Liver (tissue), 9 donors: Measurements from ENCODE around the gene COMMD1. TPM values are rescaled to one million over a fixed set of nuclear protein-coding genes. Genes with fewer than 3 reads are reported as not detected.

Experiments used
- DNase-seq: peaks from one replicate; pipeline ENCODE4 v3.0.0-alpha.2; 2017; ENCODE audit warnings: low spot score
- H3K27ac ChIP-seq, 2 donors: one replicate each; pipeline ENCODE4 v1.7.0; 2013; ENCODE audit warnings: inconsistent platforms in 2 of 2, low read length in 2 of 2, control low read depth in 1 of 2, low read depth in 1 of 2, mild to moderate bottlenecking in 1 of 2
- H3K27me3 ChIP-seq, 4 donors: one replicate each; pipeline versions ENCODE4 v1.6.1 to v1.7.0; 2013; ENCODE audit warnings: low read length in 3 of 4, inconsistent platforms in 1 of 4, mild to moderate bottlenecking in 1 of 4, moderate library complexity in 1 of 4; ENCODE audit not compliant: control insufficient read depth in 4 of 4, insufficient read depth in 4 of 4
- H3K36me3 ChIP-seq, 4 donors: one replicate each; pipeline versions ENCODE4 v1.6.1 to v1.7.0; 2013; ENCODE audit warnings: low read length in 3 of 4, mild to moderate bottlenecking in 3 of 4, low read depth in 1 of 4, moderate library complexity in 1 of 4; ENCODE audit not compliant: control insufficient read depth in 4 of 4, insufficient read depth in 3 of 4
- H3K4me1 ChIP-seq, 4 donors: one replicate each; pipeline versions ENCODE4 v1.6.1 to v1.7.0; 2013; ENCODE audit warnings: low read length in 3 of 4, mild to moderate bottlenecking in 3 of 4, moderate library complexity in 1 of 4; ENCODE audit not compliant: control insufficient read depth in 4 of 4, insufficient read depth in 4 of 4
- H3K4me3 ChIP-seq, 3 donors: one replicate each; pipeline versions ENCODE4 v1.6.1 to v1.7.0; 2013; ENCODE audit warnings: low read length in 3 of 3, control low read depth in 1 of 3, low read depth in 1 of 3, mild to moderate bottlenecking in 1 of 3
- H3K9ac ChIP-seq, 2 donors: one replicate each; pipeline ENCODE4 v1.7.0; 2013; ENCODE audit warnings: low read length in 2 of 2, mild to moderate bottlenecking in 2 of 2, moderate library complexity in 2 of 2, control low read depth in 1 of 2, low read depth in 1 of 2
- H3K9me3 ChIP-seq, 4 donors: one replicate each; pipeline versions ENCODE4 v1.6.1 to v1.7.0; 2013; ENCODE audit warnings: low read length in 3 of 4; ENCODE audit not compliant: control insufficient read depth in 4 of 4
- ATF3 ChIP-seq: IDR thresholded peaks from 2 replicates; pipeline ENCODE4 v1.6.1; 2016; ENCODE audit warnings: antibody characterized with exemption
- CTCF ChIP-seq: fragments of 150-350 bp; IDR thresholded peaks from 2 replicates; pipeline ENCODE4 v1.5.1; 2017; ENCODE audit warnings: improper control_type of control experiment, low read depth, low read length; ENCODE audit not compliant: missing input control
- EGR1 ChIP-seq, 2 donors: IDR thresholded peaks; 2 replicates each; pipeline ENCODE4 v1.6.1; 2016 to 2018; ENCODE audit warnings: antibody characterized with exemption in 2 of 2, low read depth in 2 of 2
- FOXA1 ChIP-seq: IDR thresholded peaks from 2 replicates; pipeline ENCODE4 v1.6.1; 2016; ENCODE audit warnings: antibody characterized with exemption
- FOXA2 ChIP-seq: IDR thresholded peaks from 2 replicates; pipeline ENCODE4 v1.6.1; 2016; ENCODE audit warnings: antibody characterized with exemption
- GABPA ChIP-seq, 2 donors: IDR thresholded peaks in 1 of 2; conservative IDR thresholded peaks in 1 of 2; 2 replicates each; pipeline ENCODE4 v1.6.1; 2016; ENCODE audit warnings: antibody characterized with exemption in 2 of 2, mild to moderate bottlenecking in 1 of 2, moderate library complexity in 1 of 2
- HNF4A ChIP-seq, 2 donors: conservative IDR thresholded peaks; 2 replicates each; pipeline ENCODE4 v1.6.1; 2016; ENCODE audit warnings: antibody characterized with exemption in 2 of 2, mild to moderate bottlenecking in 2 of 2
- HNF4G ChIP-seq: IDR thresholded peaks from 2 replicates; pipeline ENCODE4 v1.6.1; 2016; ENCODE audit warnings: antibody characterized with exemption
- JUND ChIP-seq, 2 donors: IDR thresholded peaks; 2 replicates each; pipeline ENCODE4 v1.6.1; 2016; ENCODE audit warnings: antibody characterized with exemption in 2 of 2
- MAX ChIP-seq: IDR thresholded peaks from 2 replicates; pipeline ENCODE4 v1.6.1; 2016; ENCODE audit warnings: antibody characterized with exemption
- RXRA ChIP-seq, 2 donors: IDR thresholded peaks; 2 replicates each; pipeline ENCODE4 v1.6.1; 2017 to 2018; ENCODE audit warnings: antibody characterized with exemption in 2 of 2, mild to moderate bottlenecking in 1 of 2
- TAF1 ChIP-seq: conservative IDR thresholded peaks from 2 replicates; pipeline ENCODE4 v1.6.1; 2016; ENCODE audit warnings: antibody characterized with exemption, mild to moderate bottlenecking
- ZBTB33 ChIP-seq: IDR thresholded peaks from 2 replicates; pipeline ENCODE4 v1.6.1; 2016; ENCODE audit warnings: antibody characterized with exemption
- WGBS: extraction: QIAGEN DNeasy Blood & Tissue Kit; methylation state at CpG from one replicate; pipeline ENCODE4 v1.1.7; 2013; 5-methylcytosine and 5-hydroxymethylcytosine counted together
- polyA plus RNA-seq, 2 donors: library from polyadenylated mRNA; stranded (reverse) in 1 of 2; unstranded in 1 of 2; fragments of 200-250 nt in 1 of 2; fragments of >200 nt in 1 of 2; fragmentation: Nextera tagmentation in 1 of 2; extraction: Ambion mirVana in 1 of 2; gene quantifications; one replicate each; pipeline versions ENCODE4 v1.2.1 to v1.2.3, GENCODE V29; 2013 to 2015
- total RNA-seq, 2 donors: library from RNA; depleted of rRNA; stranded (reverse); fragments of >200 nt; gene quantifications; one replicate each; pipeline ENCODE4 v1.2.3, GENCODE V29; 2014
- donor health status: healthy.
- donor health status: healthy.
- donor health status: healthy.
- donor health status: healthy.
- donor health status: healthy.

Gene COMMD1
- total and polyA plus RNA-seq, 4 donors: 17.4 to 47.9 (median 20.7) TPM

- no peak overlapping the region for H3K27ac ChIP-seq
- H3K4me1 ChIP-seq: no peaks in the 10 kb centered on the region
- no peaks in the 10 kb centered on the region for H3K27me3 ChIP-seq
- DNase-seq: no peak
- TF ChIP-seq FOXA2 (no peak), GABPA (IDR thresholded peaks at IDR 0.05 in 1 of 2, conservative IDR thresholded peaks at IDR 0.05 in 1 of 2) (no peak), HNF4G (no peak), MAX (no peak), TAF1 (no peak), RXRA (IDR thresholded peaks at IDR 0.05) (no peak), EGR1 (IDR thresholded peaks at IDR 0.05; ENCODE audit: low read depth in 2 of 2) (no peak), FOXA1 (no peak), JUND (IDR thresholded peaks at IDR 0.05) (no peak), CTCF (no peak), ATF3 (no peak), ZBTB33 (no peak)
- no peak overlapping the region for H3K4me3 ChIP-seq
- H3K9me3 ChIP-seq: no peaks in the 10 kb centered on the region
- H3K36me3 ChIP-seq: no peaks in the 10 kb centered on the region
- no peak overlapping the region for H3K9ac ChIP-seq
Observed at GRCh38 chr2:62065243-62065642, 159.8 kb downstream of the COMMD1 start.

- 95% methylated on average over 6 of the region's 6 CpGs for WGBS
- TF ChIP-seq HNF4A (conservative IDR thresholded peaks at IDR 0.05): no peak
- H3K4me3 ChIP-seq: no peak overlapping the region
Observed at GRCh38 chr2:62071126-62071598, 165.7 kb downstream of the COMMD1 start.

More at GRCh38 chr2:62071126-62071598, 165.7 kb downstream of the COMMD1 start:
- Histone ChIP-seq H3K4me1 (no peaks in the 10 kb centered on the region), H3K9ac (no peak overlapping the region), H3K27ac (no peak overlapping the region), H3K9me3 (peaks cover 3 to 10% (median 8%) of the 10 kb centered on the region in 4 donors), H3K36me3 (peaks cover 0 to 6% (median 0%) of the 10 kb centered on the region in 4 donors), H3K27me3 (no peaks in the 10 kb centered on the region)
- DNase-seq: no peak
